ENCODE measurements around the gene WWOX. TPM values are rescaled to one million over a fixed set of nuclear protein-coding genes. Genes with fewer than 3 reads are reported as not detected.

WWOX gene
- total and polyA plus RNA-seq, 2 experiments from 2014 or later = 22.1 to 123 TPM

GRCh38 chr16:78932355-78932943 is 833.0 kb downstream of the WWOX start:
- no peaks in the 10 kb centered on the region for H3K4me1 ChIP-seq (ENCODE audit: low read depth)
- H3K27ac ChIP-seq = peak overlapping the region; percentile 35
- H3K4me3 ChIP-seq = no peak overlapping the region
- no peaks in the 10 kb centered on the region for H3K36me3 ChIP-seq
- no peaks in the 10 kb centered on the region for H3K27me3 ChIP-seq
- DNase-seq (ENCODE audit: low read depth in 1 of 2, low spot score in 1 of 2) = peak in 1 of 2 donors; percentile 20
- no peaks in the 10 kb centered on the region for H3K9me3 ChIP-seq (ENCODE audit: low read depth)
- TF ChIP-seq CTCF (IDR thresholded peaks at IDR 0.05; ENCODE audit: low read depth, low read length) = no peak

DNA sequence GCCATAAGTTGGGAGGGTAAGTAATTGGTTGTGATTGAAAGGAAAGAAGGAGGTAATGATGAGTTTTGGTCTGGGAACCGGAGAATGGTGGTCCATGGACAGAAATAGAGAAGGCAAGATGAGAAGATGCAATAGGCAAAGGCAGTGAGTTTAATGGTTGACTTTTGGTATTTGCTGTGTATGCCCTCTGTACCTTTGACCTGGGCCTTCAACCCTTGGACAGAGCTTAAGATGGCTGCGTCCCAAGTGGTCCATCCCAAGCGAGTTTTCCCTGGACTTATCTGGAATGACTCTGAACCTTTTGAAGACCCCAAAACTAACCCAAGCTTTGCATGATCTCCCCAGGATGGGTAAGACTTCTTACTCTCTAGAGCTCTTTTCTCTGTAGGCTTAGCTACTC is 836.6 kb downstream of the WWOX start:
- Histone ChIP-seq H3K27ac (no peak overlapping the region), H3K9me3 (ENCODE audit: low read depth) (no peaks in the 10 kb centered on the region), H3K36me3 (no peaks in the 10 kb centered on the region), H3K27me3 (no peaks in the 10 kb centered on the region), H3K4me3 (no peak overlapping the region), H3K4me1 (ENCODE audit: low read depth) (no peaks in the 10 kb centered on the region)
- DNase-seq (ENCODE audit: low read depth in 1 of 2, low spot score in 1 of 2) = no peak
- no peak for TF ChIP-seq CTCF (IDR thresholded peaks at IDR 0.05; ENCODE audit: low read depth, low read length)

DNA sequence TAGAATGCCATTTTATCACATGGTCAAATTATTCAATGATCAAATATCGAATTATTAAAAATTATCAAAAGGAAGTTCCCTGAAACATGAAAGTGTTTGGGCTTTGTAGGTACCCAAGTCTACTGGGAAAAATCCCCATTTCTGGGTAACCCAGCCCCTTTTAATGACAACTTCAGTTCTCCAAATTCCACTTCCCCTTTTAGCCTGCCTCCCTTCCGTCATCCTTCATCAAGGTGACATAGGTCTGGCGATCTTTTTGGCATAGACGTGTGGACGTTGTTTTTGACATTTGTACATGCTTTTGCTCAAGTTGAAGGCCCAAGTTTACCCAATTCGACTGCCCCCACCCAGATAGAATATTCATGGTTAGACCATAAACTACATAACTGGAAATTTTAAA is 840.1 kb downstream of the WWOX start:
- TF ChIP-seq CTCF (IDR thresholded peaks at IDR 0.05; ENCODE audit: low read depth, low read length) = no peak
- H3K9me3 ChIP-seq (ENCODE audit: low read depth) = no peaks in the 10 kb centered on the region
- no peaks in the 10 kb centered on the region for H3K4me1 ChIP-seq (ENCODE audit: low read depth)
- DNase-seq (ENCODE audit: low read depth in 1 of 2, low spot score in 1 of 2) = no peak
- no peaks in the 10 kb centered on the region for H3K36me3 ChIP-seq
- H3K27ac ChIP-seq = no peak overlapping the region
- no peaks in the 10 kb centered on the region for H3K27me3 ChIP-seq
- no peak overlapping the region for H3K4me3 ChIP-seq

- DNase-seq (ENCODE audit: low read depth in 1 of 2, low spot score in 1 of 2) = no peak
- peaks cover 8% of the 10 kb centered on the region for H3K4me1 ChIP-seq (ENCODE audit: low read depth)
Measured at GRCh38 chr16:78942625-78943245, 843.3 kb downstream of the WWOX start.

DNA sequence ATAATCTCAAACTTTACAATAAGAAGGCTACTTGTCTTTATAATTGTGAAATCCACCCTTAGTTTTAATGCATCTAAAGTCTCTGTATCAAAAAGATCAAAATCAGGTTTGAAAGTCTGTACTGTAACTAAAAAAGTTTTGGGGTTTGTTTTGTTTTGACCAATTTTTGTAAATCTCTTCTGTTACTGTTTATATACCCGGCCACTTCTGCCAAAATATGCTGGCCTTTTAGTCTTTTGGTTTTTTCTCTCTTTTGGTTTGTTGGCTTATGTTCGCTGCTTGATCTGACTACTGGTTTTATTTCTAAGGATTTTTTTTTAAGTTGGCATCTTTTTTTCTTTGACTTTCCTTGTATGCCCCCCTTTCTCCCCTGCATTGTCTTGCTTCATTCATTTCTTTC is 845.9 kb downstream of the WWOX start:
- Histone ChIP-seq H3K9me3 (ENCODE audit: low read depth) (no peaks in the 10 kb centered on the region), H3K4me3 (no peak overlapping the region), H3K27ac (no peak overlapping the region), H3K27me3 (no peaks in the 10 kb centered on the region), H3K36me3 (no peaks in the 10 kb centered on the region), H3K4me1 (ENCODE audit: low read depth) (peaks cover 9% of the 10 kb centered on the region)
- DNase-seq (ENCODE audit: low read depth in 1 of 2, low spot score in 1 of 2) = no peak
- TF ChIP-seq CTCF (IDR thresholded peaks at IDR 0.05; ENCODE audit: low read depth, low read length) = no peak

More at GRCh38 chr16:78942625-78943245, 843.3 kb downstream of the WWOX start:
- Histone ChIP-seq H3K27me3 (no peaks in the 10 kb centered on the region), H3K4me3 (no peak overlapping the region), H3K27ac (no peak overlapping the region), H3K9me3 (ENCODE audit: low read depth) (no peaks in the 10 kb centered on the region), H3K36me3 (no peaks in the 10 kb centered on the region)
- TF ChIP-seq CTCF (IDR thresholded peaks at IDR 0.05; ENCODE audit: low read depth, low read length) = no peak
